ENCODE results near the gene STARD4.
A peak's percentile ranks its signal among the peaks of the same experiment; 100 is the strongest.

The STARD4 gene

GRCh38 chr5:111520908-111521307 lies 8.6 kb upstream of the STARD4 start:
- DNase-seq: no peak

GRCh38 chr5:111518777-111519176 lies 6.4 kb upstream of the STARD4 start:
- no peak for DNase-seq

DNA sequence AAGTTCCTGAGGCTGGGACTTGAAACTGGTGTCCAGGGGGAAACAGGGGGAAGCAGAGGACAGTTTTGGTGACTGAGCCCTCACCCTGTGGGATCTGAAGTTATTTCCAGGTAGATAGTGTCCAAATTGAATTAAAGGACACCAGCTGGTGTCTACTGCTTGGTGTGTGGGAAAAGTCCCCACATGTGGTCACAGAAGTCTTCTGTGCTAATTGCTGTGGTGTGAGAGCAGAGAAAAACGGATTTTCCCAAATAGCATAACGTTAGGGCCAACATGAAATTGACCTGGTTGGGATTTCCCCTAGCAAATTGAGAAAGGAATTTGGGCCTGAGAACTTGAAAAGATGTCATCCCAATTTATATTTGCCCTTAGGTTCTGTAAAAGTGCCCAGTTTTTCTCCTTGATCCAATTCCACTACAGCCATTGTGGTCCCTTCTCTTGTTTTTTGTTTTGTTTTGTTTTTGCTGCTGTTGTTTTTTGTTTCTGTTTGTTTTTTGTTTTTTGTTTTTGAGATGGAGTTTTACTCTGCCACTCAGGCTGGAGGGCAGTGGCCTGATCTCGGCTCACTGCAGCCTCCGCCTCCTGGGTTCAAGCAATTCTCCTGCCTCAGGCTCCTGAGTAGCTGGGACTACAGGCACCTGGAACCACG lies 5.6 kb upstream of the STARD4 start:
- no peak for DNase-seq

GRCh38 chr5:111514087-111514486 lies 1.8 kb upstream of the STARD4 start:
- DNase-seq: no peak

GRCh38 chr5:111513131-111513520 lies 791 bp upstream of the STARD4 start:
- DNase-seq: no peak

- DNase-seq: no peak
These were observed 432 bp downstream of the STARD4 start for GRCh38 chr5:111511831-111512374.

GRCh38 chr5:111511174-111511830 lies 1.0 kb downstream of the STARD4 start:
- DNase-seq: no peak

- DNase-seq: peak; percentile 27
These were observed 3.2 kb downstream of the STARD4 start for GRCh38 chr5:111509119-111509518.

- DNase-seq: no peak
These were observed 5.1 kb downstream of the STARD4 start for GRCh38 chr5:111507276-111507675.

- no peak for DNase-seq
These were observed 7.2 kb downstream of the STARD4 start for GRCh38 chr5:111505096-111505495.

DNA sequence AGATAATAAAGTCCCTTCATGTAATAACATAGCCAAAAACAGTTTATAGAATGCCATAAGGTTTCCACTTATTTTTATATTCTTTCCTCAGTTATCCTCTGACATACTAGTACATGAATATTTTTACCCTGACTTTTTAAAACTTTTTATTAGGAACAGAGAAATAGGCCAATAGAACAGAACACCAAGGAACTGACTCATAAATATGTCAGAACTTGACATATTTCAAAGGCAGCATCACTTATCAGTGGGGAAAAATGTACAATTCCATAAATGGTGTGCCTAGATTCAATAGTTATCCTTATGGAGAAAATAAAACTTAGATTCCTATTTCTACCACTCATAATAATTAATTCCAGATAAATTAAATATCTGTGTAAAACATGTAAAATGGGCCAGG lies 9.4 kb downstream of the STARD4 start:
- DNase-seq: no peak

- DNase-seq: no peak
These were observed 14.0 kb downstream of the STARD4 start for GRCh38 chr5:111498346-111498745.

- DNase-seq: no peak
These were observed 17.2 kb downstream of the STARD4 start for GRCh38 chr5:111495159-111495558.

DNA sequence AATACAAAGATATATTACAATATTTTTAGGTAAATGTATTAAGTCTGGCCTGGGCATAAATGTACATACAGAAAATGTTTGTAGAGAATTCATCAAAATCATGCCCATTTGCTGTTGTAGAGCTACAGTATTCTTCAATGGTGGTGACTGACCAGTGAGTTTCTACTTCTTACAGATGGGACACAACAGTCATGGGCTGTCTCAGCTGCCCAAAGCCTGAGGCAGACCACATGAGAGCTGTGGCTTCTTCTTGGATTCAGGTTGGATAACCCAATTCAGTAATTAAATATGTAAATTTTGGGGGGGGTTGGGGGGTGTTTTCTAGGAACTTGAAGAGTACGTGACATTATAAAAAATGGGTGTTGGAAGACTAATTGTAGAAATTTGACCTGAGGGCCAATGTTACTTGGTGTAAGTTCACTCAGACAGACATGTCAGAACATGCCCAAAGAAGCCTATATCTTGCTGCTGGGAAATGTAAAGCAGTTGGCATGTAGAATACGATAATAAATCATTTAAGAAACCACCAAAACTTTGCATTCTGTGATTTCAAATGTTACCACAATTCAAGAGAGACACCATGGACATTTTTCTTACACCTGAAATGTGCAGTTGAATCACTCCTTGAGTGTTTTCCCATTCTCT lies 17.9 kb downstream of the STARD4 start:
- no peak for DNase-seq

DNA sequence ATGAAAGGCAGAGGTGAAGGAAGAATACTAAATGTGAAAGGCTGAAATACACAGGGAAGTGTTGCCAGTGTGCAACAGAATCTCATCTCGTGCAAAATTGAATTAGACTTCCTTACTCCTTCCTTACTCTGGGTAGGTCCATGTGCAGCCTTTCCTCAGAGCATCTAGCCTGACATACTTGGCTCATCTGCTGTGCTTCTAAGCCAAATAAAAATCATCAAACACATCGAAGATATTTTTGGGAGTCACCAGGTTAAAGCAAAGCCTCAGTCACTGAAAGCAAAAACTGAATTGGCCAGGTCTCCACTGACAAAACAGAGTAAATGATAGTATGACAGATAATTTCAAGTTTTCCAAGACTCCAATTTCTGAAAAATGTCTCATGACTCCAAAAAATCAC lies 19.3 kb downstream of the STARD4 start:
- no peak for DNase-seq

DNA sequence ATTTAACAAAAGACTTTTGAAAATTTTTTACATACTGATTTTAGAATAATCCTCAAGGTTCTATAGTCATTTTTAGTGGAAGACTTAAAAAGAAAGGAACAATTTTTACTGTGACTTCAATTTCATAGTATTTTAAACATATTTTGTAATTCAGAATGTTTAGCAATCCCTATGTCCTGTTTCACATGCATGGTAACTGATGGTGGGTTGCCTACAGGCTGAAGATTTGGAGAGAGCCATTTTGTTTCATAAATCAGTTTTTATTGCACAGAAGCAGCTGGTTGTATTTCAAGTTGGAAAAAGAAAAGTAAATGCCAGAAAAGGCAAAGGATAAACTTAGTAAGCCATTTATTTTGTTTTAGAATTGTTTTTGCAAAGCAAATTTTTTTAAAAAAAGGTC lies 24.0 kb downstream of the STARD4 start:
- no peak for DNase-seq

DNA sequence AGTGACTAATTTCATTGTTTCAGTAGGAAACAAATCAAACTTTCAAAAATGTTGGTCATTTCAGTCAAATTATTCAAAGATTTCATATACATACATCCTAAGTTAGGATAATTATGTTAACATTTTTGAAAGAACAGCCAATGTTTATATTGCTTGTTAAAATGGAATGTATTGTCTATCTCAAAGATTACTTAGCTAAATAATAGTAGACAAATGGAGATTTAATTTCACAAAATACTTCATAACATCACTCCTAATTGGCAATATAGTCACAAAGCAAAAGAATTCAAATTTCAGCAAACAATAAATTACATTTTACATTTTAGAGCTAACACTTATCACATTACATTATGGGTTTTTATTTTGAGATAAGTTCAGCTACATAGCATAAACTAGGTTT lies 25.4 kb downstream of the STARD4 start:
- DNase-seq: no peak

DNA sequence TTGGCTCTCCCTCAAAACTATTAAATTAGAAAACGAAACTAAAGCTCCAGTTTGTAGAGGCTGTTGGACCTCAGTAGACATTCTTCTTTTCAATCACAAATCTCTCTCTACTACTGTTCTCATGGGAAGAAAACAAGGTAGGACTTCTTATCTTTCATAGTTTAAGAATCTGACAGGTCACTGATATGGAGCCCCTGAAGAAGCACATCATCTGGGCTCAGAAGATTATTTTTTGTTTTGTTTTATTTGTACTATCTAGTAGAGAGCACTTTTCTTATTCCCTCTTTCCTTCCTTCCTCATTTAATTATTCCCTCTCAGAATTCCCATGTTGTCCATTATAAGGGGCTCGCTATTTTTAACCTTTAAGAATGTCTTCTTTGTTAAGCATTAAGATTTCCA lies 26.3 kb downstream of the STARD4 start:
- DNase-seq: no peak

DNA sequence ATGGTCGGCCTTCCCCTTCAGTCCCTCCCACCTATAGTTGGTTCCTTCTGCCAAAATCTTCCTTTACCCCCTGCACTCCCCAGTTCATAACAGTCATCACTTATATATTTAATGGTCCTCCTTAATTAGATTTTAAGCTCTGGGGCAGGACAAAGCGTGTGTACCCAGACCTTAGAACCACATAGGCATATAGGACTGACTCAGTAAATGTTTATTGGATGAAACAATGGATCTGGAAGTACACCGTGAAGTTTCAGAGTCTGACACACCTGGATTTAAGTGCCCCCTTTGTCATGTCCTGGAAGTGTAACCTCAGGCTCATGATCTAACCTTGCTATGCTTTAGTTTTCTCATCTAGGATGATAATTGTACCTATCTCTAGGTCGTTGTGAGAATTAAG lies 32.0 kb downstream of the STARD4 start:
- DNase-seq: no peak

DNA sequence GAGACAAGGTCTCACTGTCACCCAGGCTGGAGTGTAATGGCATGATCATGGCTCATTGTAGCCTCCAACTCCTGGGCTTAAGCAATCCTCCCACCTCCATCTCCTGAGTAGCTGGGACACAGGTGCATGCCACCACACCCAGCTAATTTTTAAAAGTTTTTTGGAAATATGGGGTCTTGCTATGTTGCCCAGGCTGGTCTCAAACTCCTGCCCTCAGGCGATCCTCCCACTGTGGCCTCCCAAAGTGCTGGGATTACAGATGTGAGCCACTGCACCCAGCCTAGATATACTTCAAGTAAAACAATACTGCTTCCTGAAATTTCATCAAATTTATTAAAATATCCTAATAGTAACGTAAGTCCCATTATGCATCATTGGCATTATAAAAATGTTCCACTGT lies 33.4 kb downstream of the STARD4 start:
- no peak for DNase-seq

DNA sequence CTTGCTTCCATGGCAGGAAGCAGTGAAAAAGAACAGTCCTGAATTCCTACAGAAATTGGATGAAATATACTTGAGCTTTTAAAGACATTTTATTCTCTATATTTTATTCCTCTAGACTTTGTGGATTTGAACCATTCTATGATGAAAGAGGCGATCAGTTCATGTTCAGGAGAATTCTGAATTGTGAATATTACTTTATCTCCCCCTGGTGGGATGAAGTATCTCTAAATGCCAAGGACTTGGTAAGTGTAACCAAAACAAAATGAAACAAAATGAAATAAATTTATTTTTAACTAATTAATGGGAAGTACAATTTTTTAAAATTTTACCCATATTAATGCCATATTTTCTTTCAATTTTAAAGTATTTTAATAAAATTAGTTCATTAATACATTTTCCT lies 34.1 kb downstream of the STARD4 start:
- no peak for DNase-seq

DNA sequence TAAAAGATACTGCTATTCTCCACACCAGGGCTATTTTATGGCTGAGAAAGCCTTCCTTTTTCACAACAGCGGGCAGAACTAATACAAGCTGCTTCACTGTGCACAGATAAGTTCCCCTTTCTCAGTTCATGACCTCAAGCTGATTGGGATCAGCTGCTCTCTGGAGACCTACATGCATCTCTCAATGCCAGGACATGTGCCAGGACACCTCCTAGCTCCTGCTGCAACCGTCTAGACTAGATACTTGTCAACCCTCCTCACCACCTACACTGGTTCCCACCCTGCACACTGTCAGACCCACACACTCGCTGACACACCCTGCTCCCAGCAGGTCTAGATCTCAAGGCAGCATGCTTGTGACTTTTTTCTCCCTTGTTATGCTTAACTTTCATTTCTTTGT lies 39.8 kb downstream of the STARD4 start:
- no peak for DNase-seq

- no peak for DNase-seq
These were observed 40.2 kb downstream of the STARD4 start for GRCh38 chr5:111472096-111472495.

GRCh38 chr5:111469903-111470302 lies 42.4 kb downstream of the STARD4 start:
- DNase-seq: no peak
